Activated naive CD8-positive, alpha-beta T cell treated with anti-CD3 and anti-CD28 coated beads for 36 hours (primary cell): ENCODE measurements around the gene MKKS. TPM values are rescaled to one million over a fixed set of nuclear protein-coding genes. Genes with fewer than 3 reads are reported as not detected.
A peak's percentile ranks its signal among the peaks of the same experiment; 100 is the strongest.

Experiments
- DNase-seq: peaks from one replicate; pipeline ENCODE4 v3.0.0; 2021
- H3K27ac Mint-ChIP-seq: one replicate; pipeline ENCODE4 v1.8.0; 2022; ENCODE audit warnings: mild to moderate bottlenecking, moderate library complexity, mixed read lengths
- H3K27me3 Mint-ChIP-seq: one replicate; pipeline ENCODE4 v1.8.0; 2022; ENCODE audit warnings: mild to moderate bottlenecking, mixed read lengths
- H3K36me3 Mint-ChIP-seq: one replicate; pipeline ENCODE4 v1.8.0; 2021; ENCODE audit warnings: mild to moderate bottlenecking, mixed read lengths
- H3K4me1 Mint-ChIP-seq: one replicate; pipeline ENCODE4 v1.8.0; 2021; ENCODE audit warnings: mixed read lengths
- H3K4me3 Mint-ChIP-seq: one replicate; pipeline ENCODE4 v1.8.0; 2022; ENCODE audit warnings: mild to moderate bottlenecking, moderate library complexity, mixed read lengths
- H3K9me3 Mint-ChIP-seq: one replicate; pipeline ENCODE4 v1.8.0; 2022; ENCODE audit warnings: mixed read lengths
- total RNA-seq, 2 experiments: library from RNA; stranded (reverse); gene quantifications; one replicate each; pipeline ENCODE4 v1.2.3, GENCODE V29; 2021

Gene MKKS
- 1 to 10 TPM; 7.0 to 7.1 TPM for total RNA-seq

- peaks cover 16% of the 10 kb centered on the region for H3K36me3 Mint-ChIP-seq
- H3K27me3 Mint-ChIP-seq, result no peaks in the 10 kb centered on the region
- peaks cover 36% of the 10 kb centered on the region for H3K4me1 Mint-ChIP-seq
- peak within 1 kb of the TSS; percentile 91 for H3K4me3 Mint-ChIP-seq
- H3K9me3 Mint-ChIP-seq, result no peaks in the 10 kb centered on the region
- DNase-seq, result peak; percentile 88
- H3K27ac Mint-ChIP-seq, result peak within 1 kb of the TSS; percentile 97
Measured at GRCh38 chr20:10433623-10434466, at the start of gene MKKS. TSS of gene MKKS (minus strand) at chr20:10434222. CDS start at chr20:10413514, 20,708 bp downstream.

DNA sequence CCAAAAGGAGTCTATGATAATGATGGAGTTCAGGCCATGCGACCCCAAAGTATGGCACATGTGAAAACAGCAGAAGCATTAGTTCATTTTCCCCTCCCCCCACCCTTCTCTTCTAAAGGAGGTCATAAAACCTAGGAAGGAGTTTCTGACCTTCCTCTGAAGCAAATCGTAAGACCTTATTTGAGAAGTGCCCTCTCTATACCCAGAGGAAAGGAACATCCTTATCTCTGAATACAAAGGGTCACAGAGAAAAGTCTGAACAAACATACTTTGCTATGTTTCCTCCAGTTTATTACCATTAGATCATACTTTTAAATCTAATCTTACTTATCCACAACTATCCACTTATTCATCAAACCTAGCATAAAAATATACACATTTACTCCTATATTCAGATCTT is 49.7 kb upstream of the MKKS start:
- Mint-ChIP-seq H3K4me3 (no peak overlapping the region), H3K4me1 (peaks cover 10% of the 10 kb centered on the region), H3K36me3 (peaks cover 15% of the 10 kb centered on the region), H3K27ac (no peak overlapping the region), H3K9me3 (no peaks in the 10 kb centered on the region), H3K27me3 (no peaks in the 10 kb centered on the region)
- DNase-seq, result no peak

- Mint-ChIP-seq H3K27me3 (no peaks in the 10 kb centered on the region), H3K27ac (no peak overlapping the region), H3K9me3 (no peaks in the 10 kb centered on the region), H3K36me3 (peaks cover 13% of the 10 kb centered on the region), H3K4me3 (no peak overlapping the region), H3K4me1 (peaks cover 2% of the 10 kb centered on the region)
- DNase-seq, result no peak
Measured at GRCh38 chr20:10481676-10482075, 47.7 kb upstream of the MKKS start.

GRCh38 chr20:10478930-10479329 is 44.9 kb upstream of the MKKS start:
- no peaks in the 10 kb centered on the region for H3K9me3 Mint-ChIP-seq
- no peak for DNase-seq
- H3K27me3 Mint-ChIP-seq, result no peaks in the 10 kb centered on the region
- peaks cover 13% of the 10 kb centered on the region for H3K4me1 Mint-ChIP-seq
- H3K4me3 Mint-ChIP-seq, result no peak overlapping the region
- no peak overlapping the region for H3K27ac Mint-ChIP-seq
- peaks cover 8% of the 10 kb centered on the region for H3K36me3 Mint-ChIP-seq

- Mint-ChIP-seq H3K27me3 (no peaks in the 10 kb centered on the region), H3K36me3 (peaks cover 8% of the 10 kb centered on the region), H3K4me3 (no peak overlapping the region), H3K9me3 (no peaks in the 10 kb centered on the region), H3K27ac (no peak overlapping the region), H3K4me1 (peaks cover 13% of the 10 kb centered on the region)
- no peak for DNase-seq
Measured at GRCh38 chr20:10478205-10478604, 44.2 kb upstream of the MKKS start.

DNA sequence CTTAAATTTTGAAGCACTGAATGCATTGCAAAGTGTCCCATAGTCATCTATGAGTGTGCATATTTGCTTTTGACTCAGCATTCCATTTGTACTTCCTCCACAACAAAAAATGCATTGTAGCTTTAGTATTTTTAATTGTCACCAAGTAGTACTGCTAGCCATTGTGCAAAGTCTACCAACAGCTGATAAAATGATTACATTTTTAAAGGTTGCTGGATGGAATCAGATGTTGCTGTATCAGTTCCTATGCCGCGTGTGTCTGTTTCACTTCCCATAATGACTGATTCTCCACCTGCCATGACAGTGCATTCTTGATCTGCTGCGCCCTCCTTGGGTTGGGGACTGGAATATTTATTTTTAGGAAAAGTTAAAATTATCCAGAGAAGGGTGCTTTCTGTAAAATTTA is 42.3 kb upstream of the MKKS start:
- peaks cover 13% of the 10 kb centered on the region for H3K4me1 Mint-ChIP-seq
- DNase-seq, result no peak
- H3K27ac Mint-ChIP-seq, result no peak overlapping the region
- no peak overlapping the region for H3K4me3 Mint-ChIP-seq
- H3K36me3 Mint-ChIP-seq, result peaks cover 9% of the 10 kb centered on the region
- H3K27me3 Mint-ChIP-seq, result no peaks in the 10 kb centered on the region
- no peaks in the 10 kb centered on the region for H3K9me3 Mint-ChIP-seq

DNA sequence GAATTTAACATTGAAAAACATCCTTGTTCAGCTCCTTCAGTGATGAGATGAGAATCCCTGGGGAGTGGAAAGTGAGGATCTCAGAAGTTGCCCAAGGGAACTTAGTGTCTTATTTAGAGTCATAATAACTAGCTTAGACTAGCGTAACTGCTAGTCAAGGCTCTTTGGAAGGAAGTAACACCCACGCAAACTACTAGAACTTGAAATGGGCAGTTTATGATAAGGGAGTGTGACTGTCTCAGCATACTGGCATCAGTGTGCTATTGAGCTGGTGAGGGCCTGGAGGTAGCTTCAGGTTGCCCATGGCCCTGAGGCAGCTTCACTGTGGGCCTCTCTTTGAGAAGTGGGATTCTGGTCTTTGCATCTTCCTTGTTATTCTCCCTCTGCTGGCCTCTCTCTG is 41.2 kb upstream of the MKKS start:
- Mint-ChIP-seq H3K27ac (no peak overlapping the region), H3K4me3 (no peak overlapping the region), H3K9me3 (no peaks in the 10 kb centered on the region), H3K36me3 (peaks cover 14% of the 10 kb centered on the region), H3K27me3 (no peaks in the 10 kb centered on the region), H3K4me1 (peaks cover 13% of the 10 kb centered on the region)
- no peak for DNase-seq

- H3K4me1 Mint-ChIP-seq, result peaks cover 16% of the 10 kb centered on the region
- DNase-seq, result no peak
- H3K36me3 Mint-ChIP-seq, result peaks cover 19% of the 10 kb centered on the region
- no peaks in the 10 kb centered on the region for H3K27me3 Mint-ChIP-seq
- H3K4me3 Mint-ChIP-seq, result no peak overlapping the region
- H3K9me3 Mint-ChIP-seq, result no peaks in the 10 kb centered on the region
- no peak overlapping the region for H3K27ac Mint-ChIP-seq
Measured at GRCh38 chr20:10474606-10475184, 40.7 kb upstream of the MKKS start.

DNA sequence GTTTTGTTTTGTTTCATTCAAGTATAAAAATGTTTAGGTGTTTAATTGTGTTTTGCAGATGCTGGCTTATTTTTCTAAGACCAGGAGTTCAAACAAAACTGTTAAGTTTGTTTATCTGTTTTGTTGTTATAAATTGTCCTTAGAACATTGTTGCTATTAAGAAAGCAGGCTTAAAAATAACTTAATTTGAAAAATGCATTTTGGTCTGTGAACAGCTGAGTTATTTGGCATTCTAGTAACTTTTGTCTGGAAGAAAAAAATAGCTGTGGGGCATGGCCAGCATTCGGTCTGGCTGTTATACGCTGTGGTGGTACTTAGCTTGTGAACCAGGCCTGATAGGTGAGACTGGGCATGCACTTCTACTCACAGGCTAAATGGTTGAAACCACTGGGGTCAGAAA is 38.8 kb upstream of the MKKS start:
- Mint-ChIP-seq H3K27ac (no peak overlapping the region), H3K36me3 (peaks cover 18% of the 10 kb centered on the region), H3K4me3 (no peak overlapping the region), H3K9me3 (no peaks in the 10 kb centered on the region), H3K27me3 (no peaks in the 10 kb centered on the region), H3K4me1 (peaks cover 18% of the 10 kb centered on the region)
- no peak for DNase-seq

DNA sequence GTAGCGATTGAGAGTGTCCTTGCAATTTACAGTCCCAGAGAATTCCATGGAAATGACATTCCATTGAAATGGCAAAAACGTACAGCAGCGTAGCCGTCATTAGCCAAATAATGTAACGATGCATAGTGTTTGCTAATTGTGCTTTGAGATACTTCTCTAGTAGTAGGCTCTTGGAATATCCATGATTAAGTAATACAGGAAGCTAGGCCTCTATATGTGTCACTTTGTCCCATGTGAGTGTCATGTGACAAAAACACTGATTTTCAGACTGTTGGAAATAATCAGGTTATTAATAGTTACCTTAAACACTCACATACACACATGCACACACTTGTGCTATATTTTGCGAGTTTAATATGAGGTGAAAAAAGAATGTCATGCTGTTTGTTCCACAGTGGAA is 36.3 kb upstream of the MKKS start:
- DNase-seq, result no peak
- no peaks in the 10 kb centered on the region for H3K27me3 Mint-ChIP-seq
- H3K4me3 Mint-ChIP-seq, result no peak overlapping the region
- peaks cover 10% of the 10 kb centered on the region for H3K4me1 Mint-ChIP-seq
- H3K36me3 Mint-ChIP-seq, result peaks cover 16% of the 10 kb centered on the region
- no peak overlapping the region for H3K27ac Mint-ChIP-seq
- no peaks in the 10 kb centered on the region for H3K9me3 Mint-ChIP-seq

GRCh38 chr20:10469599-10469998 is 35.6 kb upstream of the MKKS start:
- Mint-ChIP-seq H3K9me3 (no peaks in the 10 kb centered on the region), H3K4me1 (peaks cover 7% of the 10 kb centered on the region), H3K27ac (no peak overlapping the region), H3K36me3 (peaks cover 18% of the 10 kb centered on the region), H3K27me3 (no peaks in the 10 kb centered on the region), H3K4me3 (no peak overlapping the region)
- DNase-seq, result no peak

GRCh38 chr20:10469056-10469455 is 35.0 kb upstream of the MKKS start:
- DNase-seq, result no peak
- Mint-ChIP-seq H3K27me3 (no peaks in the 10 kb centered on the region), H3K4me3 (no peak overlapping the region), H3K27ac (no peak overlapping the region), H3K9me3 (no peaks in the 10 kb centered on the region), H3K36me3 (peaks cover 18% of the 10 kb centered on the region), H3K4me1 (peaks cover 4% of the 10 kb centered on the region)

DNA sequence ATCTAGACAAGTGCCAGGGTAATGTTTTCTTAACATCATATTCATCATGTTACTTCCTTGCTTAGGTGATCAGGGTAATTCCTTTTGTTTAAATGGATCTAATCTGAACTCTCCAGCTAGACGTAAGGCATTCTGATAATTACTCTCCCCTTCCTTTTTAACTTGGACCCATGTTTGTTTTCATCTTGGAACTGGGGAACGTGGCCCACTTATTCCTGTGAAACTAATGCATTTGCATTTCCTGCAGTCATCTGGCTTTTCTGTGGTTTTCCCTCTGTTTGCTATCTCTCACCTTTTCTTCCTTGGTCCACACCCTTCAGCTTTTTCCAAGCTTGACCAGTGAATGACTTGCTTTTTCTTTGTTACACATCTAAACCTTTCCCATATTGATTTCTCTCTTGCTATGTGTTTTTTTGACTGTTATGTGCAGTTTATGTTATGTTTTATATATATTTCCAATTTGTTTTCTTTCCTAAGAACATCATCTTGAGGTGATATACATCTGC is 34.4 kb upstream of the MKKS start:
- Mint-ChIP-seq H3K36me3 (peaks cover 24% of the 10 kb centered on the region), H3K9me3 (no peaks in the 10 kb centered on the region), H3K27ac (no peak overlapping the region), H3K27me3 (no peaks in the 10 kb centered on the region), H3K4me1 (peaks cover 4% of the 10 kb centered on the region), H3K4me3 (no peak overlapping the region)
- DNase-seq, result no peak

DNA sequence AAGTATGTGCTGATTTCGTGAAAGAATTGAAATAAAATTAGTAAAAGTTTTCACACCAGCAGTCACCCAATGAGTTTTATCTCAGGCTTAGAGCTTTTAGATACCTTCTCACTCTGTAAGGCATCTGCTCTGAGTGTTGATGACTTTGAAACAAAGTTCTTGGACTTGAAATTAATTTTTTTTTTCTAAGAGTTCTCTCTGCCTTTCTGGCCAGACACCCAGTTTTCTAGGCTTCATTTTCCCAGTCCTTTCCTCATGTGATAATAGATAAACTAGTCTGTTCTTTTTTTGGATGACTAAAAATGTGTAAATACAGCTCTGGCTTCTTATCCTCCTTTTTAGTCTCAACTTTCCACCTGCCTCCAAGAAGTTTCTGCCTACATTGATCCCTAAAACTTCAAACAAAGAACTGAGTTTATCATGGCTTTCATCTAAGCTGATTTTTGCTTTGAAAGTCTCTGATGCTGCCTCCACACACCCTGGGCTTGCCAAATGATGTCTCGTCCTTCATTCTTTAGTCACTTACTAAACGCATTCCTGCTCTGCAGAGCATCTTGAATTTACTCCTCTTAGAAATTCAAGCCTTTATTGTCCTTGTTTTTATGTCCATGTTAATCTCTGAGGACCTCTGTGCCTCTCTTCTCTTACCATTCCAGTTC is 33.8 kb upstream of the MKKS start:
- H3K27ac Mint-ChIP-seq, result no peak overlapping the region
- peaks cover 2% of the 10 kb centered on the region for H3K9me3 Mint-ChIP-seq
- no peak overlapping the region for H3K4me3 Mint-ChIP-seq
- H3K27me3 Mint-ChIP-seq, result no peaks in the 10 kb centered on the region
- peaks cover 4% of the 10 kb centered on the region for H3K4me1 Mint-ChIP-seq
- no peak for DNase-seq
- H3K36me3 Mint-ChIP-seq, result peaks cover 30% of the 10 kb centered on the region

GRCh38 chr20:10466855-10467254 is 32.8 kb upstream of the MKKS start:
- Mint-ChIP-seq H3K9me3 (peaks cover 2% of the 10 kb centered on the region), H3K27ac (no peak overlapping the region), H3K4me1 (peaks cover 9% of the 10 kb centered on the region), H3K36me3 (peaks cover 38% of the 10 kb centered on the region), H3K27me3 (no peaks in the 10 kb centered on the region), H3K4me3 (no peak overlapping the region)
- no peak for DNase-seq
